ENCODE results near the gene CPVL.

Gene CPVL

DNA sequence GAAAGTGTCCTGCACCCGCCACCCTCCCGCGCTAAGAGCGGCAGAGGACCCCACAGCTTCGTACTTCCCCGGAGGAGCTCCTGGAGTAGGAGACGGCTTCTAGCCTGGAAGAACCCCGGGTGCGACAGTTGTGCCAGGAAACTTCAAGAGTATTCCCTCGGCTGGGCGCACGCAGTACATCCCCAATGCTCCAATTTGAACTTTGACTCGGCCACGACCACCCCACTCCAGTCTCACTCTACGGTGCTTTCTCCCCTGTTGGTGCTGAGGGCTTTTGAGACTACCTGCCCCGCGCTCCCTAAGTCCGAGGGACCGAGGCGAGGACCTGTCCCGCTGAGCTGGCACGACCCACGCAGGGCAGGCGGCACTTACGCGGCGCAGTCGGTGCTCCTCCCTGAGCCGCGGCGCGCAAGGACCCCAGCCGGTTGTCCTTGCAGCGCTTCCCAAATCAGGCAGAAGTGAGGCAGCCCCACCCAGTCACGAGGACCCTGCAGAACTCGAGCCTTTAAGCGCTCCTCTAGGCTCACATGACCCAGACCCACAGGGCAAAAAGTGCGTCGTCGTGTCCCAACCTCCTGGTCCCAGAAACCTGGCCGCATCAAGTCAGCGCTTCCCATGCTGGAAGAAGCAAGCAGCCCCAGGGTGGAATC is at the start of gene CPVL:
Gene CPVL, minus strand, starts transcription at position 481 of the 650 bp plus-strand sequence. CDS start 25,476 bp downstream, outside the sequence.
- DNase-seq, result no peak

DNA sequence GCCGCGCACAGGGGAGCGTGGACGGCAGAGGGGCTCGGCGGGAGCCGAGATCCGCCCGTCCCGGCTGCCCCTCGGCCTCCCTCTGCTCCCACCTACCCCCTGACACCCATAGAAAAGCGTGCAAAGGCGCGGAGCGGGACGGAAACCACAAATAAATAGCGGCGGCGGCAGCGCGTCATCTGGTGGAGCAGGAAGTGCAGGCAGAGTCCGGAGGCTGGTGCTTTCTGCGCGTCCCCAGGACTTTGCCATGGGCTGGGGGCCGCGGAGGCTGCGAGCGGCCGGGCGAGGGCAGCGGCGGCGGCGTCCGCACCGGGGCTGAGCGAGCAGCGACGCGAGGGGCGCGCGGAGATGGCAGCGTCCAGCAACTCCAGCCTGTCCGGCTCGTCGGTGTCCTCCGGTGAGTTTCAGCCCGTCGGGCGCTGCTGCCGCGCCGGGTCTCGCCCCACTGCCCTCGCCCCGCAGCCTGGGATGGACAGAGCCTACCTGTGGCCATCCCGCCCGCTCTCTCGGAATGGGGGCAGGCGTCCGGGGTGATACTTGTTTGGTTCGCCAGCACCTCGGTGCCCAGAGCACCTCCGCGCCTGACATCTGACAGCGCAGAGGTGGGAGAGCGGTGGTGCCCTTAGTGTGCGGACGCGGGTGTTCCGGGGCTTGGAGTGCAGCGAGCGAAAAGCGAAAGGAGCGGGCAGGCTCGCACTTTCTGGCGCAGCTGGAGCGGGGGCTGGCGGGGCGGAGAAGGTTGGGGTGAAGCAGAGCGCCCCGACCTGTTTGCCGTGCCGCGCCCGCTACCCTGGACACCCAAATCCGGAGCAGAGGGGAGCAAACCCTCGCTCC is 48.5 kb upstream of the CPVL start, which contains the start of gene CHN2:
Gene CHN2, plus strand, starts transcription at position 182 of the 834 bp plus-strand sequence.
- DNase-seq, result no peak

DNA sequence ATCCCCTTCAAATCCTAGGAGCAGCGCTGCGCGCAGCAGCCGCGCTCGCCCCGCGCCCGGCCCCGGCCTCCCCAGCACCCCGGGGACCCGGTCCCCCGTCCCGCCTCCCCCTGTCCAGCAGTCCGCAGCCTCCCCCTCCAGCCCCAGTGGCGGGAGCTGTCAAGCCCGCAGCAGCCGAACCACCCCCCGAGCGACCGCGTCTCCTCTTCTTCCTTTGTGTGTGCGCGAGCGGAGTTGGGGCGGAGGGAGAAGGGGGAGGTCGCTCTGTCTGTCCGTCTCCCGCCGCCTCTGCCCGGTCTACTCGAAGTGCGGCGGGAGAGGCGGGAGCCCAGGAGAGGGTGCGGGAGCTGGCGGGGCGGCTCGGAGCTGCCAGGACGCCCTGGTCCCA is 47.9 kb upstream of the CPVL start:
- no peak for DNase-seq

DNA sequence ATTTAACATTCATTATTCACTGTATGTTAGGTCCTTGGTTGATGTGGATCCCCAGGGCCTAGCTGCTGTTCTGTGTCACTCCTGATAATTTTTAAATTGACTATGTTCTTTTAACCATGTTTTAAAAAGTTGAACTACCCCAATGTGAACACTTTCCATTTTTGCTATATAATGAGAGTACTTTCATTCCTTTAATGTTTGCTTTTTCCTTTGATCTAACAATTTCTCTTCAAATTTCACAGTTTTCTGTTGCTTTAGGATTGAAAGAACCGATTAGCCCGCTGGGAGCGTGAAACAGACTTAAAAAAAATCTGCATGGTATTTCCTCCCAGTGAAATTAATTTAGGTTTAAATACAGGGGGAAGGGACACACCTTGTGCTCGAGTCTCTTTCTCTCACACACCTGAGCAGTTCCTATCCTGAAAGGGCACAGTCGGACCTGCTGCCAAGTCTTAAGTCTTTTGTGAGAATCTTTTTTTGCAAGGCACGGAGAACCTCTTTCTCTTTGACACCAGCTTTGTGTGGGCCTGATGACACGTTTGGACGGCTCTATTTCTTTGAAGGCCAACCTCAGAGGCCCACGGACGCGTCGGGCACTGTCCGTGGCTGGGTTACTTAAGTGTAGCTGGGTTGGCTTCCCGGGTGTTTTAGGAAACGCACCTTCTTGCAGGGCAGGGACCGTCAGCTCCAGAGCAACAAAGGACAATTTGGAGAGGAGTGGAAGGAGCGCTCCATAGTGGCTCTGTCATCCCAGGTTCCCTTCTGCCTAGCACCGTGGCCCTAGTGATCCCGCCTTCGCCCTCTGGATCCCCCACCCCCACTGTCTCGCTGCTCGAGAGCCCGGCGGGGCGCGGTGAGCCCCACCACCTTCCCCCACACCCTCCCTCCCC is 47.2 kb upstream of the CPVL start:
- no peak for DNase-seq

DNA sequence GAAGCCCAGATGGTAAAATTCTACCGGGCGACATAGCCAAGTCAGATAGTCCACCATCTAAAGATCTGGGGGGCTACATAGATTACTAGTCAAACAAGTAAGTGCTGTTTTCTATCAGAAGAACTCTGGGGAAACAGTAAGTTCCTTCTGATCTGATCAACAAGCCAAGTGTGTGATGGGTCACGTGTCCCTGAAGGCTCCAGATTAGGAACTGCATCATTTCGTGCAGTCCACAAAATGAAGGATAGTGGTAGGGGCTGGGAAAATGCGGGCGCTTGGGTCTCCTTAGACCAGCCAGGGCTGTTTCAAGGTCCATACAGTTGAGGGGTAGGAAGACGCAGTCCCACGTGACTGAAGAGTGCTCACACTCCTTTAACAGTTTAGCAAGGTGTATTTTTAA is 46.5 kb upstream of the CPVL start:
- DNase-seq, result no peak

DNA sequence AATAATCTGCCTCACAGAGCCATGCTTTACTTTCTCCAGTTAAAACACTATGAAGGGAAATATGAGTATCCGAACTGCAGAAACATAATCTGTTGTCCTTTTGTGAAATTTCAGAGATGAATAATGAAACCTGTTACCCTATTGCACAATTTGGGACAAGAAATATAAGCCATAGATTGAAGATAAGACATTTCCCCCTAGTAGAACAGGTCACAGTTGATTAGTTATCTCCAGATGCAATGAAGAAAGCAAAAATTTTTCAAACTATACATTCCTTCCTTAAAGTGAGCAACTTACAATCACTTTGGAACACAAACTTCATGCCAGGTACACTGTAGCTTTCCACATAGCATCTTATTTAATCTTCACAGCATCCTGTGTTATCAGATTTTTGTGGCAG is 46.0 kb upstream of the CPVL start:
- DNase-seq, result no peak

DNA sequence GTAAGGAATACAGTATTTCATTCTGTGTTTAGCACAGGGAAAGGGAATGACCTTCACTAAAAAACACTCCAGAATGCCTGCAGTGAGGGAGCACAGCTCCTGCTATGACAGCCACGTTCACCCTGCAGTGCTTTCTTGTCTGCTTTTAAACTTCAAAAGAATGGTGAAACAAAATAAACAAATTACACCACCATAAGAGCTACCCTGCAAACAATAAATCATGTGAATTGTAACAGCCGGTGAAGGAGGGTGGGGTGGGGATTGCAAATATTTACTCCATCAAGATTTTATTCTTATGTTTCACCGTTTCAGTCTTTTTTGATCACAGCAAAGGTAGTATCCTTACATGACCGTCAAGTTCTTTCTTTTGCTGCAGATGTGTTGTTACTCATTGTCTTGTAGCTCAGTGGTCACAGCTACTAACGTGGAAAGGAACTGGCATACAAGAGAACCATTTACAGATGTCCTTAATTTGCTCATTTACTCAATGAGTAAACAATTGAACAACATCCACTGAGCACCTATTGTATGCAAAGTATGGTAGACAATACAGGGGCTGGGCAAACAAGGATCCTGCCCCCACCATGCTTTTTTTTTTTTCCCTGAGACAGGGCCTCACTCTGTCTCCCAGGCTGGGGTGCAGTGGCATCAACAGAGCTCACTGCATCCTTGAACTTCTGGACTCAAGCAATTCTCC is 44.2 kb upstream of the CPVL start:
- no peak for DNase-seq

DNA sequence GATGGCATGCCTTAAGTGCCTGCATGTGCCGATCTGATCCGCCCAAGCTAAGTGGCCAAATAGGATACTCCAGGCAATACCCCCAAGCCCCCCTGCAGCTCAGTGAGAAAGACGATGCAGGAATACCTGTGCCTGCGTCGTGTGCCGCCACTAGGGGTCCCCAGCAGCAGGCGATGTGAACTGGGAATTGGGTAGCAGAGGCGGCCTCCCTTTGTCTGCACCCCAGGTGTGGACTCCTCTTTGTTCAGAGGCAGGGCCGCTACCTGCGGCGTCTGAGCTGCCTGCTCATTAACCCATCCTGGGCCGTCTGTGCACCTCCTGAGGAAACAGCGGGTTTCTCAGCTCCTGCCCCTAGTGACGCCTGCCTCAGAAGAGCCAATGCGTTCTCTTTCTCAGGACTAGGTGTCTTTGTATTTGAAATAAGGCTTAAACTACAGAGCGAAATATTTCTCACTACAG is 43.4 kb upstream of the CPVL start:
- peak; percentile 28 to 36 for DNase-seq

DNA sequence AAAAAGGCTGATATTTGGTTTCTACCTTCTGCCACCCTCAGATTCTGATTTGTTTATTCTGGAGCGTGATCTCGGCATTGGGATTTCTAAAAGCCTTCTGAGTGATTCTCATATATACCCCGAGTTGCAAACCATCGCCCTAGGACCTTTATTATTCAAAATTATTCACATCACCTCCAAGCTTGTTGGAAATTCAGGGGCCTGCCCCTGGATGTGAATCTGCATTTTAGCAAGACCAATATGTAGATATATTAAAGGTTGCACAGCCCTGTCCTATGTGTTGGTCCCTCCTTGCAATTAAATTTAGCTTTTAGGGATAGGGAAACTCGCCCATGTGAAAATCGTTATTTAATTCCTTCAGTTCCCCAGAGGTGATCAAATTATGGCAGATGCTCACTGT is 39.3 kb upstream of the CPVL start:
- DNase-seq, result no peak

DNA sequence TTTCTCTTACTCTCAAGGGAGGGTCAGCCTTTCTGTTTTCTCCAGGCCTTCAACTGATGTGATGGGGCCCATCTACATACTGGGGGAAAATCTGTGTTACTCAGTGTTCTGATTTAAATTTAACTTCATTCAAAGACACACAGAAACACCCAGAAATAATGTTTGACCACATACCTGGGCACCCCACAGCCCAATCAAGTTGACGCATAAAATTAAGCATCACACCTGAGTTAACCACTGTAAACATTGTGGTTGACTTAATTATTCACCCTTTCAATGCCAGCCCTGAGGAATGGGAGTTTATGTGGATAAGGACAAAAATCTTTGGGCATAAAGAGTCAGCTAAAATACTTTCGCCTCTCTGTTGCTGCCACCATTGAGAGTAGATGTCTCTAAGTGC is 38.3 kb upstream of the CPVL start:
- DNase-seq, result no peak

DNA sequence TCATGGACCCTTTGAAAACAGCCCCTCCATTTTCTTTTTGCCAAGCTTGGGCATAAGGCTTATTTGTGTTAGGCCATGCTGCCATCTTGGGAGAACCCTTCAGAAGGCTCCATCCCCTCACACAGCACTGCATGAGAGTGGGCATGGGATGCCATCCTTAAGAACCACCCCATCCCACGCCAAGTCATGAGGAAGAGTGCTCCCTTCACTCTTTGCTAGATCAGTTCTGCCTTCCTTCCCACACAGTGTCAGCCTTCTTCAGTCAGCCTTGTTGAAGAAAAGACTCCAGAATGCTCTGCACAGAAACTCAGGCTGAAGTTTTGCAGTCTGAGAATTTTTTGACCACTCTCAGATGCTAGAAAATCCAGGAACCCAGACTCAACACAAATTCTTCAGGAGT is 32.8 kb upstream of the CPVL start:
- no peak for DNase-seq

DNA sequence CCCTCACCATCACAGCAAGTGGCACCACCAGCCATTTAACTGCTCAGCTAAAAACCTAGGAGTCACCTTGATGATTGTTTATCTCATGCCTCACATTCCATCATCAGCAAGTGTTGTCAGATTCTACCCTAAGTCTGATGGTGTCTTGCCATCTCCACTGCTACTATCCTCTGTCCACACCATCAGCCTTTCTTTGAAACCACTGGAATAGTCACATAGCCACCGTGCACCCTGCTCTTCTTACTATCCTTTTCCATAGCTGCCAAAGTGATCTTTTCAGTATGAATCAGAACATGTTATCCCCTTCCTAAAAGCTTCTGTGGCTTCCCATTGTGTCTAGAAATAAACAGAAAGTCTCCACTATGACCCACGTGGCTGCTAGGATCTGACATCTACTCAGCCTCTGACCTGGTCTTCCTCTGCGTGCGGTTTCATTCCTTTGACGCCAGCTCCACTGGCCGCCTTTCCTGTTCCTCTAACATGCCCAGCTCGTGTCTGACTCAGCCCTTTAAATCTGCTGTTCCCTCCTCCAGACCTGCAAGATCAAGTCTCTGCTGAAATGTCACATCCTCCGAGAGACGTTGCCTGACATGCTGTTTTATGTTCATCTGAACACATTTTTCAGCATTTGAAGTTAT is 31.7 kb upstream of the CPVL start:
- peak in 1 of 2 experiments; percentile 6 for DNase-seq

DNA sequence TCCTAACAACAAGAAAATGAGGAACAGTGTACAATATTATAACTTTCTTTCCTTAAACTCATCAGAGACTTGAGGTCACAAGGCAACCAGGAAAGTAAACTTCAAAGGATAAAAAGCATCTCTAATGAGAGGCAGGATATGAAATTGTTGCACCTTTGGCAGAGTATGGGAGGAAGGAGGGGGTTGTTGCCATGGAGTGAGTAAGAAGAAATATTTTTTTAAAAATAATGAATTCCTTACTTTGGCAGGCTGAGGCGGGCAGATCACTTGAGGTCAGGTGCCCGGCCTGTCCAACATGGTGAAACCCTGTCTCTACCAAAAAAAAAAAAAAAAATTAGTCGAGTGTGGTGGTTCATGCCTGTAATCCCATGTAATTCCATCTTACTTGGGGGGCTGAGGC is 27.1 kb upstream of the CPVL start:
- no peak for DNase-seq

DNA sequence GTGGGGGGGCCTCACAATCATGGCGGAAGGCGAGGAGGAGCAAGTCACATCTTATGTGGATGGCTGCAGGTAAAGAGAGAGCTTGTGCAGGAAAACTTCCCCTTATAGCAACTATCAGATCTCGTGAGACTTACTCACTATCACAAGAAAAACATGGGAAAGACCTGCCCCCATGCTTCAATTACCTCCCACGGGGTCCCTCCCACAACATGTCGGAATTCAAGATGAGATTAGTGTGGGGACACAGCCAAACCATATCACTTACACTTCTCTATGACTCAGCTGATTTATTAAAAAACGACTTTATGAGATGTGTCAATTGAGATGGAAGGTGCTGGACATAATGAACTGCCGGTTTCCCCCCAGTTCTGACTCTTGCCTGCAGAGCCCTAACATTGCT is 24.4 kb upstream of the CPVL start:
- no peak for DNase-seq

DNA sequence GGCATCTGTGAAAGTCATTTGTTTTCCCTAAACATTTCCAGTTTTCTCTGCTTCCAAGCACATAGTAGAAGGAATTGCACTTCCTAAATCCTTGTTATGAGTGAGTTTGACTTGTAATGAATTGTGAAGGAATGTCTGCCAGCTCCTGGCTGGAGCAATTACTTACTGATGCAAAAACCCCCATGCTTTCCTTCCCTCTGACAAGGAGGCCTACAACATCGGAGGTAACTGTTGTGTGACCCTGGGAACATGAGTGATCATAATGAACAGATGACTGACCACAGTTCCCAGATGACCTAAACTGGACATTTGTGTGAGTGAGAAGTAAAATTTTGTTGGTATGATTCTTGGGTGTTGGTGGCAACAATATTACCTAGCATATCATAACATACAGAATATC is 21.4 kb upstream of the CPVL start:
- DNase-seq, result no peak

DNA sequence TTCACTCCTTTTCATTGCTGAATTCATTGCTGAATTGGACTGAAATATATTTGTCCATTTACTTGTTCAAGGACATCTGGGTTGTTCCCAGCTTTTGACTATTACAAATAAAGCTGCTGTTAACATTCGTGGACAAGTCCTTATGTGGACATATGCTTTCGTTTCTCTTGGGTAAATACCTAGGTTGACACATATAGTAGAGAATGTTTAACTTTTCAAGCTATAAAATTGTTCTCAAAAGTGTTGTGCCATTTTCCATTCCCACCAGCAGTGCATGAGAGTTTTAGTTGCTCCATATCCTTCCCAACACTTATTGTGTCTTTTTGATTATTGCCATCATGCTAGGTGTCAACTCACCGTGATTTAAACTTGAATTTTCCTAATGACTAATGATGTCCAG is 17.5 kb upstream of the CPVL start:
- no peak for DNase-seq

DNA sequence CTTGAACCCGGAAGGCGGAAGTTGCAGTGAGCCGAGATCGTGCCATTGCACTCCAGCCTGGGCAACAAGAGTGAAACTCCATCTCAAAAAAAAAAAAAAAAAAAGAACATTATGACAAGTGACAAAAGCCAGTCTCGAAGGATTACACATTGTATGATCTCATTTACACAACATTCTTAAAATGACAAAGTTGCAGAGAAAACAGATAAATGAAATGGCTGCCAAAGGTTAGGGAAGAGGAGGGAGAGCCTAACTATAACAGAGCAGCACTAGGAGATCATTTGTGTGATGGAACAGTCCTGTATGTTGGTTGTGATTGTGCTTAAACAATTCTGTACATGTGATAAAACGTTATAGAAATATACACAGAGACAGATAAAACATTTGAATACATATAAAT is 16.2 kb upstream of the CPVL start:
- no peak for DNase-seq

DNA sequence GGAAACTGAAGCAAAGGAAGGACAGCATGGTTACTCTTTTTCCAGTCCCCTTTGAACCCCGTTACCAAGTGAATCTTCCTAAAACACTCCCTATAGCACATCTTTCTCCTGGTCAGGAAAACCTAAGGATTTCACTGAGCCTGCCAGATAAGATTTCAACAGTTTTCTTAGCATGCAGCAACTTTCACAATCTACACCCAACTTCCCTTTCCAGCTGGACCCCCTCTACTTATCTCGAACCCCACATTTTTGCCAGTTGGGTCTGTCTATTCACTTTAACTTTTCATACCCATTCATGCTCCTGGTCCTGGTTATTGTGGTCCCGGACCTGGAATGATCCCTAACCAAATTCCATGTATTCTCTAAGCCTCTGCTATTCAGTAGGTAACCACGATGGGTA is 14.9 kb upstream of the CPVL start:
- no peak for DNase-seq

DNA sequence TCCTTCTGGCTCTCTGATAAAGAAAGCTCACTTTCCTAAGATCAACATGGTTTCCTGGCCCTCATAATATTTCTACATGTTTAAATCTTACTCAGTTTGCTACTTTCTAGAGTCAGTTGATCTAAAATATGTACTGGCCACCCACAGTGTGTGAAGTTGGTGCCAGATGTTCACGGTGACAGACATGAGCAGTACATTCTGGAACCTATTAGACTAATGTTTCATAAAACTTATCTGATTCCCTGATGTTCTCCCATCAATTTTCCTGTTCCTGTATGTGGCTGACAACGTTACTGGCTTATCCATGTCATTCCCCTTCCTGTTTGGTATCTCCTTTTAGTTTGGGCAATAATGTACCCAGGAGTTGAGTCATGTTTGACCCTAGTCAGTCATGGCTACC is 13.7 kb upstream of the CPVL start:
- DNase-seq, result no peak

DNA sequence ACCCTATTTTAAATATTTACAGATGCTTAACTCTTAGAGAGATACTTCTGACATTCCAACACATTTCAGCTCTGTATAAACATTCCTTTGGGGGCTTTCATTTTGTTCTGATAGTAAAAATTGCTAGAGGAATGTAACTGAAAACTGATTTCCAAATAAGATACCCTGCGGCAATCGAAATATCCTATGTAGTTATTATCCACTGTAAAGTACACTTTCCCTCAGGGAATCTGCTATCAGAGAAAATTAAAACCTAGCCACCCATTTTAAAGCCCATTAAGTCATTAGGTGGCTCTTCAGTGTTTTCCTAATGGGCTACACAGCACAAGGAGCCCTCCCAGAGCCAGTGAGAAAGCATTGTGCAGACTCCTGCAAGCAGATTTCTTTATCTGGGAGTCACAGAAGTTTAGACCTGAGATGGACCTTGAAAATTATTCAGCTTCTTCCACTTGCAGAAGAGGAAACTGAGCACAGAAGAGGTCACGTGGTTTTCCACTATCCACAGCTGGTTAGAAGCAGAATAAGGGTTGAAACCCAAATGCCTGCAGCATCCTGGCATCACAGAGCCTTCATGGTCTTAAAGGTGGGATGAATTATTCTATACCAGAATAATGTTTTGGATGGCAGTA is 12.6 kb upstream of the CPVL start:
- DNase-seq, result no peak

DNA sequence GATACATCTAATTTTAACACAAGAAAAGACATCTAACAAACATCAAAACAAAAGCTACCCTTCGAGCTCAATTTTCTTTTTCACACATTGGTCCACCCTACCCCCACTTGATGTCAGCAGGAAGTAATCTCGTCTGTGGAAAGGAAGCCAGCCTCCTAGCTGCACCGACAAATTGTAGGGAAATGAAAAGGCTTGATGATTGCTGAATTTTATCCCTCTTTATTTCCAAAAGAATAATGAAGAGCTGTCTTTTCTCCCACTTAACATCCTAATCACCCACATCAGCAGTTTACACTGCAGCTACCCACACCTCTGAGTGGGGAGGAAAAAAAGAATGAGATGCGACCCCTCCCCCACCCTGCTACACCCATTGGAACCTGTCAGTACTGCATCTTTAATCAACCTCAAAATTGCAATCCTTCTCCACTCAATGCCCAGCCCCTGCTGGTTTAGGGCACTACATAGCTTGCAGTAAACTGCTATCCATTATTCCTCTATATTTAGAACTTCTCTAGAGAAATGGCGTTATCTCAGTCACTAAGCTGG is 10.6 kb upstream of the CPVL start:
- no peak for DNase-seq

All from Kasumi-1 (cell line).